ENCODE data around the gene HLTF.
A peak's percentile ranks its signal among the peaks of the same experiment; 100 is the strongest.
"Not testable (repeated sequence)": the region's sequence is repeated elsewhere in the genome, so short reads cannot be mapped to it uniquely, and the experiment has no call there.

HLTF gene, protein sequence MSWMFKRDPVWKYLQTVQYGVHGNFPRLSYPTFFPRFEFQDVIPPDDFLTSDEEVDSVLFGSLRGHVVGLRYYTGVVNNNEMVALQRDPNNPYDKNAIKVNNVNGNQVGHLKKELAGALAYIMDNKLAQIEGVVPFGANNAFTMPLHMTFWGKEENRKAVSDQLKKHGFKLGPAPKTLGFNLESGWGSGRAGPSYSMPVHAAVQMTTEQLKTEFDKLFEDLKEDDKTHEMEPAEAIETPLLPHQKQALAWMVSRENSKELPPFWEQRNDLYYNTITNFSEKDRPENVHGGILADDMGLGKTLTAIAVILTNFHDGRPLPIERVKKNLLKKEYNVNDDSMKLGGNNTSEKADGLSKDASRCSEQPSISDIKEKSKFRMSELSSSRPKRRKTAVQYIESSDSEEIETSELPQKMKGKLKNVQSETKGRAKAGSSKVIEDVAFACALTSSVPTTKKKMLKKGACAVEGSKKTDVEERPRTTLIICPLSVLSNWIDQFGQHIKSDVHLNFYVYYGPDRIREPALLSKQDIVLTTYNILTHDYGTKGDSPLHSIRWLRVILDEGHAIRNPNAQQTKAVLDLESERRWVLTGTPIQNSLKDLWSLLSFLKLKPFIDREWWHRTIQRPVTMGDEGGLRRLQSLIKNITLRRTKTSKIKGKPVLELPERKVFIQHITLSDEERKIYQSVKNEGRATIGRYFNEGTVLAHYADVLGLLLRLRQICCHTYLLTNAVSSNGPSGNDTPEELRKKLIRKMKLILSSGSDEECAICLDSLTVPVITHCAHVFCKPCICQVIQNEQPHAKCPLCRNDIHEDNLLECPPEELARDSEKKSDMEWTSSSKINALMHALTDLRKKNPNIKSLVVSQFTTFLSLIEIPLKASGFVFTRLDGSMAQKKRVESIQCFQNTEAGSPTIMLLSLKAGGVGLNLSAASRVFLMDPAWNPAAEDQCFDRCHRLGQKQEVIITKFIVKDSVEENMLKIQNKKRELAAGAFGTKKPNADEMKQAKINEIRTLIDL

DNA sequence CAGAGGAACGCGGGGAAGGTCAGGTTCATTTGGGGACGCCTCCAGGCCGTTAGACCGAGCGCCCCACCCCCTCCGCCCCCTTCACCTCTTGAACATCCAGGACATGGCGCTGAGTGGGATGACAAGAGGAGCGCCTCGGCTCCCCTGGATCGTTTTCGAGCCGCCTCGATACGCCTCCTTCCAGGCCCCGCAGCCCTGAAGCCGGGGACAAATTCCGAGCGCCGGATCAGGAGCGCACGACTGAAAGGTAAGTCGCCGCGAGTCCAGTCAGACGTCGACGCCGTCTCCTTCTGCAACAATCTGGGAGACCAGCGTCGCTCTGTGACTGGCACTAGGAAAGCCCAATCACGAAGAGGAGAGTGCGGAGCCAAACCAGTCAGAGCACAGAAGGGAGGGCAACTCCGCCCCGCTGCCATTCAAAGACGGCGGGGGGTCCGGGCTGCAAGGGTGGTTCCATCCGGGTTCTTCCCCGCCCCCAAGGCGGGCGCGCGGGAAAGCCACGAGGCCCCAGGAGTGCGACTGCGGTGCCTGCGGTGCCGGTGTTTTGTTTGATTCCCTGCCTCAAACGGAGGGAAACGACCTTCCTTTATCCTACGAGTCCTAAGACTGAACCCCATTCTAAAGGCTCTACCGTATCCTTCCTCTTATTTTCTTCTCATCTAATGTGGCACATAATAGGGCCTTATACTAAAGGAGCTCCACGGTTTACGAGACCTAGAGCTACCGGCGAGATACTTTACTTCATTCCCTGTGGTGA lies at the start of gene HLTF:
TSS of gene HLTF (minus strand) at position 302 of the 757 bp plus-strand sequence. CDS start at position 105, 197 bp downstream.
- DNase-seq: peak; percentile 98

DNA sequence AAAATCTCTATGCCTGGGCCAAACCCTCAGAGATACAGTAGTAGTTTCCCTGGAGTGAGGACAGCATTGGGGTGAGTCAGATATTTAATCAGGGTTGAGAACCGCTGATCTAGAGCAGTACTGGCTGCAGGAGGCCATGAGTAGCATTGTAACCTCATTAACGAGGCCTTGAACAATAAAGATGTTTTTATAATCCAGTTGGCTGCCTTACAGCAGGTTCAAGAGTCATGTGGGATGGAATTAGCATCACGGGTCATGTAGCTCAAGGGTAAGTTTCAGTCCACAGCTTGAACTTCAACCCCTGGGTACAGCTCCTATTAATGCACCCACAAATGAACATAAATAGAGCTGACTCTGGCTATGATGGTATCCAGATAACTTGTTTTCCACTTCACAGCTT lies 48.2 kb upstream of the HLTF start:
- no peak for DNase-seq

DNA sequence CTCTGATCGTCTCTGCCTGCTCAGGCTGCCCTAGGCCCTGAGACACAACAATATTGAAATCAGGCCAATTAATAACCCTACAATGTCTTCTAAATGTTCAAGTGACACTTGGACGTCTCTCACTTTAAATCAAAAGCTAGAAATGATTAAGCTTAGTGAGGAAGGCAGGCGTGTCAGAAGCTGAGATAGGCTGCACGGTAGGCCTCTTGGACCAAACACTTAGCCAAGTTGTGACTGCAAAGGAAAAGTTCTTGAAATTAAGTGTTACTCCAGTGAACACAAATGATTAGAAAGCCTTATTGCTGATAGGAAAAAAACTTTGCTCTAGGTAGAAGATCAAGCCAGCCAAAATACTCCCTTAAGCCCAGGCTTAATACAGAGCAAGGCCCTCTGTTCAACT lies 45.3 kb upstream of the HLTF start:
- no peak for DNase-seq

DNA sequence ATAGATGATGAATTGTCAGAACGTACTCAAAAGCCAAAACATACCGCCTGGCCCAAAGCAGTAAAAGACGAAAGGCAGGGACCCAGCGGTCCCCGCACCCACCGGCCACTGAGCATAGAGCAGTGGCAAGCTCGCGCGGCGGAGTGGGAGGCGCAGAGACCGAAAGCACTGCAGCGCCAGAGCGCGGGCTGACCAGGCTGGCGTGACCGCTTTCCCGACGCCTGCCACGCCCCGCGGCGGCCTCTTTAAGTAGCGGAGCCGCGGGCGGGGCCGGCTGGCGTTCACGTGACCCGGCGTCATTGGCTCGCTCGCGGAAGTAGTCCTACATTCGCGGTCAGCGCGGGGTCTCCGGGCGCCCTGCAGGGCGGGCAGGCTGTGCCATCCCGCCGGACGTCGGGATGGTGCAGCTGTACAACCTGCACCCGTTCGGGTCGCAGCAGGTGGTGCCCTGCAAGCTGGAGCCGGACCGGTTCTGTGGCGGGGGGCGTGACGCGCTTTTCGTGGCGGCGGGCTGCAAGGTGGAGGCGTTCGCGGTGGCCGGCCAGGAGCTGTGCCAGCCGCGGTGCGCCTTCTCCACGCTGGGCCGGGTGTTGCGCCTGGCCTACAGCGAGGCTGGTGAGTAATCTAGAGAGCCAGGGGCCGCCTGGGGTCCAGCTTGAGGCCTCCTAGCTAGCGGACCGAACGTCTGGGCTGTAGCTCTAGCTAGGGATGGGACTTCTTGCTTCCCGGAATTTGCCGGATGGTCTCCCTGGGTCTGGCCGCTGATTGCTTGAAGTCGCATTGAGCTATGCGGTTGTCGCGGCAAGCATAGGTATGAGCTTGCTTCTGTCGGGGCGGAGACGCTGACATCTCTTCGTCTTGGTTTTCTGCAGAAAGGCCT lies 43.2 kb upstream of the HLTF start, which contains the start of gene HPS3:
TSS of gene HPS3 (plus strand) at position 313 of the 880 bp plus-strand sequence. CDS start at position 399, 86 bp downstream.
- peak; percentile 90 for DNase-seq

DNA sequence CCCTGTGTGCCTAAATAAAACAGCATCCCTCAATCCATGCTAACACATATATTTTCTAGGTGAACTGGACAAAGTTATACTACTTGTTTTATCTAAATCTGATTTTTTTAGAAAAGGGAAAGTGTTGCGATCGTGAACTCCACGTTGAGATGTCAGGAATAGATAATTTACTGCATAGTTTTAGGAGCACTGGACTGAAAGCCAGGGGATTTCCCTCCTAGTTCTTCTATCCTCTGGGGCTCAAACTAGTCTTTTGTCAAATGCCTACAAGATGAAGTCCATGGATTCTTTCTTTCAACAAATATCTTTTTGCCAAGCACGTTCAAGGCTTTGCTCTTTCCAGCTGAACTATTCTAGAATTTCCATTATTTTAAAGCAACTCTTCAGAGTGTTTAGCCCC lies 42.5 kb upstream of the HLTF start:
- DNase-seq: no peak

DNA sequence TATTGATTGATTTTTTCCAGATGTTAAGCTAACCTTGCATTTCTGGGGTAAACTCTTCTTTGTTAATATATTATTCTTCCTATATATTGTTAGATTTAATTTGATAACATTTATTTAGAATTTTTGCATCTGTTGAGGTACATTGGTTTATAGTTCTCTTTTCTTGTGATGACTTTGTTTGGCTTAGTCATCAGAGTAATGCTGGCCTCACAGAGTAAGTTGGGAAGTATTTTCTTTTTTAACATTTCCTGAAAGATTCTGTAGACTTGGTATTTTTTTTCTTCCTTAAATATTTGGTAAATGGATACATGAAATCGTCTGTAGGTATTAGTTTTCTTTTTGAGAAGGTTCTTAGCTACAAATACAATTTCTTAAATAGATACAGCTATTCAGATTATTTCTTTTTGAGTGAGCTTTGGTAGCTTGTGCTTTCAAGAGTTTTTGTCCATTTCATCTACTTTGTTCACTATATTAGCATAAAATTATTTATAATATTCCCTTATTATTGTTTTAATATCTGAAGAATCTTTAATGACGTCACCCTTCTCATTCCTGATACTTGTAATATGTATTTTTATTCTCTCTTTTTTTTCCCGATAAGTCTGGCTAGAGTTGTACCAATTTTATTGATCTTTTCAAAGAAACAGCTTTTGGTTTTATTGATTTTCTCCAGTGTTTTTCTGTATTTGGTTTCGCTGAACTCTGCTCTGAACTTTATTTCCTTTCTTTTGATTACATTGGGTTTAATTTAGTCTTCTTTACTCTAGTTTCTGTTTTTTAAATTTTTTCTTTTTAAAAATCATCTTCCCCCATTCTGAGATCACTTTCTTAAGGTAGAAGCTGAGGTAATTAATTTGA lies 36.6 kb upstream of the HLTF start:
- no peak for DNase-seq

DNA sequence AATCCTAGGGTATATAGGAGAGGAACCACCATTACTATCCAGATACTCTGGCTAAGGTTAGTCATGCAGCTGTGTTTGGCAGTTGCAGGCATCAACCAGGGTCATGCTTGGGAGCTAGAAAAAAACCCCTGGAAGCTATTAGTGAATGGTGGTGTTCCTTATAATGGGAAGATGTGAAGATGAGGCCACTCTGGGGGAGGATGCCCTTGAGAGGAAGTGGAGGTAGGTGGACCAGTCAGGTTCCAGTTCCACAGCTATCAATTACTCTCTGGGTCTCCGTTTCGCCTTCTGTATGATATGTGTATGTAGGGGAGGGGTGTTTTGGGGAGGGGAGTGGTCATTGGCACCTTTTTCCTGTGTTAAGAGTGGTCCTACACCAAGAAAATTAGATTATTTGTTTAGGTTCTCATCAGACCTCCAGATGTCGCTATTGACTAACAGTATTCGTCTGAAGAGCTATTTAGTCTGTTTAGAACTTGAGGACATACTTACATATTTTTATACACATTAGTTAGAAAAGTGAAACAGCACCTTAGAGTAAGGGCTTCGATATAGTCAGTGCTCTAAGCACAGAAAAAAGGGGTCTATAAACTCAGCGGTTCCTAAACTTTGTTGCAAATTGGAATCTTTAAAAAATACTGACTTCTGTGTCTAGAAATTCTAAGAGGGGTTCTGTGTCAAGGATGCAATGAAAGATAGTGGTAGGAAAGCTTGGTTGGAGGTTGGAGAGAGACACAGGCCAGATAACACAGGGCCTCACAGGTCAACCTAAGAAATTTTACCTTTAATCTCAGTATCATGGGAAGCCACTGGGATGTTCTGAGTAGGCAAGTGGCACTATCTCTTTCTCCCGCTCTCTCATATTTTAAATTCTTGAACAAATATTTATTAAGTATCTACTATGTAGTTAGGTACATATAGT lies 34.0 kb upstream of the HLTF start:
- peak; percentile 45 for DNase-seq

DNA sequence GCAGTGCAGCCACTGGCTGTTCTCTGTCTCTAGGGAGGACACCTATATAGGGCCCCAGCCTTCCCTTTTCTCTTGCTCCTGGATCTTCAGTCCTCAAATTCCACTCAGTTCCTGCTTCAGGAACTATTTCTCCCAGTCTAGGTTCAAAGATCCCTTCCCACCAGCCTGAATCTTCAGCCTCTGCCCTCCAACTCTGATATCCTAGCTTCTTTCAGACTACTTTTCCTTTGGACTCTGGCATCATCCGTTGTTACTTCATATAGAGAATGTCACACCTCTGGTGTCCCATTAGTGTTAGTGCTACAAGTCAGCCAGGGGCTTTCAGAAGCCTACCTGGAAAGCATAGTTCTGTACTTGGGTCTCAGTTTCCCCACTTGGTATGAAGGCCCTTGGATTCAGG lies 33.1 kb upstream of the HLTF start:
- DNase-seq: no peak

DNA sequence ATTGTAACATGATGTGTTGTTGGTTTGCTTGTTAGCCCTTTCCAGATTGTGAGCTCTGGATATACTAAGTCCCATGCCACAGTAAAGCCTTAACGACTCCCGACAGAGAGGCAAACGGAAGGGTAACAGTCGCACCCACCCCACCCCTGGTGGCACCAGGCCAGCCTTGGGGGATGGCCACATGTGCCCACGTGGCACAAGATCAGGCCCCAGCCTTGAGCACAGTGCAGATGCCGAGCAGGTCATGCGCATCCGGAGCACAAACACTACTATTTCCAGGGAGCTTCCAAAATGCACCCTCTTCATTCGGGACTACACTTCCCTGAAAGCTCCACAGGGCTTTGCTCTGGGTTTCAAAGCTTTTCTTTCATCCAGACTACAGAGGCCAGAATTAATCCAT lies 32.4 kb upstream of the HLTF start:
- no peak for DNase-seq

DNA sequence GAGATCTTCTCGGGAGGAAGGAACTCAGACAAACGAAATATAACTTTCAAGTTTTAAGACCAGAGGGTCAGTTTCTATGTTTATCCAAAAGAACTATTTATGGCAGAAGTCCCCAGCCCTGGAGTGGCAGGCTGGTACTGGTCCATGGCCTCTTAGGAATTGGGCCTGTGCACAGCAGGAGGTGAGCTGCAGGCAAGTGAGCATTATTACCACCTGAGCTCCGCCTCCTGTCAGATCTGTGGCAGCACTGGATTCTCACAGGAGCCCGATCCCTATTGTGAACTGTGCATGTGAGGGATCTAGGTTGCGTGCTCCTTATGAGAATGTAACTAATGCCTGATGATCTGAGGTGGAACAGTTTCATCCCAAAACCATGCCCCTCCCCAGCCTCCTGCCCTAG lies 28.8 kb upstream of the HLTF start:
- no peak for DNase-seq

DNA sequence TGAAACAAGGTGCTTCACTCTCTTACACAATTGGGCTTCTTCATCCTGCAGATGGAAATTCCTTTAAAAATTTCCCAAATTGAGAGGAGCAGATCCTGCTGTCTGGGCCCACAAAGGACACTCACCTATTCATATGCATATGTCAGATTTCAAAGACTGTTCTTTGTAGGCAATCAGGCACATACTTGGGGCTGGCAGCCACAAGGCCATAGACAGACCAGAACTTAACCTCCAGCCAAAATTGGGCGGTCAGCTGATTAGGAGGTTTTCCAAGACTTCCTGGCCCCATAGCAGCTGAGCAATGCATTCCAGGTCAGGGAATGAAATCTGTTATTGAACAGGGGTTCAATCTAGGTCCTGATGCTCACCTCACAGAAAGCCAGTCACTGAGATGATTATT lies 28.1 kb upstream of the HLTF start:
- no peak for DNase-seq

DNA sequence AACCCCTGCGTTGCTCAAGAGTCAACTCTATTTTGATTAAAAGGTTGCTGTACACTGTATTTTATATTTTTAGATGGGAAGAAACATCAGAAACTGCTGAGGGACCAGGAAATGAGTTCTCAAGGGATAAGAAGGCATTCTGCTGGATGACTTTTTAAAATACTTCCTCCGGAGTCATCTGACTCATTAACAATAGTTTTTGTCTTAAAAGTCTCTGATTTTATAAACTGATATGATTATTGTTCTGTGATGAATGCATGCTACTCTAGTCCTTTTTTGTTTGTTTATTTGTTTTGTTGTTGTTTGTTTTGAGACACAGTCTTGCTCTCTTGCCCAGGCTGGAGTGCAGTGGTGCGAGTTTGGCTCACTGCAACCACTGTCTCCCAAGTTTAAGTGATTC lies 18.2 kb upstream of the HLTF start:
- no peak for DNase-seq

DNA sequence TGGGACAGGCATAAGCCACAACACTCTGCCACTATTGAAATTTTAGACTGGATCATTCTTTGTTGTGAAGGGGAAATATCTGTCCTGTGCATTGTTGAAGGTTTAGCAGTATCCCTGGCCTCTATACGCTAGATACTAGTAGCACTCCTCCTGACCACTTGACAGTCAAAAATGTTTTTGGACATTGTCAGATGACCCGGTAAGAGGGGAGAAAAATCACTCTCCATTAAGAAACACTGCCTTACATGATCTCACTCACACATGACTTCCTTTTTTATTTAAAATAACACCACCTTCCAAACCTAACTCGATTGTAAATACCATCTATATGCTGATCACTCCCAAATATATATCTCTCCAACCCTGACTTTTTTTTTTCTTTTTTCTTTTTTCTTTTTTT lies 15.3 kb upstream of the HLTF start:
- no peak for DNase-seq

DNA sequence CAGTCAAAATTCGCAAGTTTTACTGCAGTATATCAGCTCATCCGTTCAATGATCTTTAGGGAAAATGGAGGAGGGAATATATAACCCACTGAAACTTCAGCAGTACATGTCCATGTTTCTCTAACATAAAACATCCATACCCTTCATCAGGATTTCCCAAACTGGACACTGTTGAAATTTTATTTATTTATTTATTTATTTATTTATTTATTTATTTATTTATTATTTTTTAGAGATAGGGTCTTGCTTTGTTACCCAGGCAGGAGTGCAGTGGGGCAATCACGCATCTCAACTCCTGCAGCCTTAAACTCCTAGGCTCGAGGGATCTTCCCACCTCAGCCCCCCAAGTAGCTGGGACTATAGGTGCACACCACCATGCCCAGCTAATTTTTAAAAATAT lies 14.8 kb upstream of the HLTF start:
- no peak for DNase-seq

DNA sequence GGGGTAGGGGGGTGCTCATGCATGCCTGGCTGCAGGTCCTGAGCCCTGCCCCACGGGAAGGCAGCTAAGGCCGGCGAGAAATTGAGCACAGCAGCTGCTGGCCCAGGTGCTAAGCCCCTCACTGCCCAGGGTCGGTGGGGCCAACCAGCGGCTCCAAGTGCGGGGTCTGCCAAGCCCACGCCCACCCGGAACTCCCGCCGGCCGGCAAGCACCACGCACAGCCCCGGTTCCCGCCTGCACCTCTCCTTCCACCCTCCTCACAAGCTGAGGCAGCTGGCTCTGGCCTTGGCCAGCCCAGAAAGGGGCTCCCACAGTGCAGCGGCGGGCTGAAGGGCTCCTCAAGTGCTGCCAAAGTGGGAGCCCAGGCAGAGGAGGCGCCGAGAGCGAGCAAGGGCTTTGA lies 11.7 kb upstream of the HLTF start:
- not testable (repeated sequence) for DNase-seq

DNA sequence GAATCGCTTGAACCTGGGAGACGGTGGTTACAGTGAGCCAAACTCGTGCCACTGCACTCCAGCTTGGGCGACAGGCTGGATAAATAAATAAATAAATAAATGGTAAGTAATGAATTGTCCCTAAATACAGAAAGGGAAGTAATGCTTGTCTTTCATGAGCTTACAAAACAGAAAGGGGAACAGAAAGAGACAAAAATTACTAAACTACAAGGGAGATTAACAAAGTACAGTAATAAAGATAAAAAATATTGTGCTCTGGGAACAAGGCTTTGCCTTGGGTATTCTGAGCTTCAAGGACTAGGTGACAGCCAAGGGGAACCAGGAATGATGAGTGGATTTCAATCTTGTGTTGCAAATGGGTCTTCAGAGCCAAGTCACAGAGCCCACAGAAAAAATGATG lies 9.2 kb upstream of the HLTF start:
- no peak for DNase-seq

DNA sequence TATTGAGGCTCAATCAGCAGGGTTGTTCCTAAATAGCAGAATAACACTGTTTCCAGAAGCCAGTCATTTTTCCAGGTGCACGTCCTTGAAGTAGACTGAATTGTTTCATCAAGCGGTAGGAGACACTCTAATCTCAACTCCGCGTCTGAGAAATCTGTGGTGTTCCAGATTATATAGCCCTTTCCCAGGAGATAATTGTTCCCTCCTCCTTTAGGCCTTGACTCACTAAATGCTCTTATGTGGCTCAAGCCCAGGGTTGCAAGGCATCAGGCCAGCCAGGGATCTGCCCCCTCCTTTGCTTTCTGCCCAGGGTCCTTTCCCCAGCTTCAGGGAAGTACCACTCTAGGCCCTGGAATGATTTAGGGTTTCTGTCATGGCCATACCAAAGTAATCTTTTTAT lies 5.7 kb upstream of the HLTF start:
- no peak for DNase-seq

DNA sequence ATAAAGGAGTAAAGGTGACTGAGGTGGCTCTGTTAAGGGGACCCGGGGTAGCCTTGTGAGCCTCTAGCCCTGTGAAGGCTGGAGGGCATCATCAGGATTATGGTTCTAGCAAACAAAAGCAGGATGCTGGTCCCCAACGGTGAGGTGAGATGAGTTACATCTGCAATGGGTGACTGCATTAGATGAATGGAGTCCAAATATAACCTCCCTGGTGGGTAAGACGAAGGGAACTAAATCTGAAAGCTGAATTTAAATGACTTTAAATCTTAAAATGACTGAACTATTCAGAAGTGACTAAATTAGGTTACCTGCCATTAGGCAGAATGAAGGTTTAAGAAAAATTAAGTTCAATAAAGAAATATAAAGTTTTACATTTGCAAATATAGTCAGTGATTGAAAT lies 4.6 kb upstream of the HLTF start:
- DNase-seq: no peak

DNA sequence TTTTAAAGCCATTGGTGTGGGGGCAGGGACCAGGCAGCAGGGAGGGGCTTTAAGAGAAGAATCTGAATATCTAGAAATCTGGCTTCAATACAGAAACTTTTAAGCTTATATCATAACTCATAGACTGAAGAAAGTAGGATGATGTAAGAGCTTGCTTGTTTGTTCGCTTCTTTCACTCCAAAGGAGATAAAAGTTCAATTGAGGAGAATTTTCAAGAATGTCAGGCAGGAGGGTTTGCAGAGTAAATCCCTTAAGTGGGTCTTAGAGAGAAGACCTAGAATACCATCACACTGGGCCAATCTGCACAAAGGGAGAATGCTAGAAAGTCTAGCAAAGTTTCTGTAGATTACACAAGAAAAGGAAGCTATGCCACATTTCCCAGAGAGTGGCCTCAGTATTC lies 4.1 kb upstream of the HLTF start:
- DNase-seq: no peak

DNA sequence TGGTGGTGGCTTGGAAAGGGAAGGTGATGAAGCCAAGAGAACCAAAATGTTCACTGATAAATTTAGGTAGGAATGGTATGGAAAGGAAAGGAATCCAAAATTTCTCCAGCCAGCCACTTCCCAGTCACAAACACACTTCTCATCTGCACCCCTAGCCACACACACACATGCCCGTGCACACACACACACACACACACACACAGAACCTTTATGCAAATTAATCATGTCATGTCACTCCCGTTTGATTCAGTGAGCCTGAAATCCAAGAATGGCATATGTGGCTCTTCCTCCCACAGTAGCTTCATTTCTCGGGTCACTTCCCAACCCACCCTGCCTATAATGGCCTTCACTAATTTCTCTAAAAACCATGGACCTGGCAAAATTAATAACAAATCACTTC lies 3.1 kb upstream of the HLTF start:
- DNase-seq: no peak

All from SHP77 treated with DMSO at 0.1 percent for 48 hours (cell line).